Endothelial cell (in vitro differentiated cells): ENCODE results near the gene WDR1. TPM values are rescaled to one million over a fixed set of nuclear protein-coding genes. Genes with fewer than 3 reads are reported as not detected.

ENCODE experiments used
- DNase-seq: peaks from one replicate; pipeline ENCODE4 v3.0.0; 2021; ENCODE audit warnings: low spot score
- H3K27ac Mint-ChIP-seq: one replicate; pipeline ENCODE4 v1.8.0; 2021; ENCODE audit warnings: mixed read lengths, inconsistent platforms; ENCODE audit not compliant: unreplicated experiment
- H3K27me3 Mint-ChIP-seq: one replicate; pipeline ENCODE4 v1.8.0; 2021; ENCODE audit warnings: mild to moderate bottlenecking, moderate library complexity, mixed read lengths, inconsistent platforms; ENCODE audit not compliant: unreplicated experiment
- H3K36me3 Mint-ChIP-seq: one replicate; pipeline ENCODE4 v1.8.0; 2021; ENCODE audit warnings: mild to moderate bottlenecking, low read depth, mixed read lengths, inconsistent platforms; ENCODE audit not compliant: unreplicated experiment
- H3K4me1 Mint-ChIP-seq: one replicate; pipeline ENCODE4 v1.8.0; 2021; ENCODE audit warnings: mild to moderate bottlenecking, mixed read lengths, inconsistent platforms; ENCODE audit not compliant: unreplicated experiment
- H3K4me3 Mint-ChIP-seq: one replicate; pipeline ENCODE4 v1.8.0; 2021; ENCODE audit warnings: mild to moderate bottlenecking, mixed read lengths, inconsistent platforms; ENCODE audit not compliant: unreplicated experiment
- H3K9me3 Mint-ChIP-seq: one replicate; pipeline ENCODE4 v1.8.0; 2021; ENCODE audit warnings: mixed read lengths, inconsistent platforms; ENCODE audit not compliant: unreplicated experiment
- long read RNA-seq: library from polyadenylated mRNA; unstranded; transcript quantifications from one replicate; pipeline ENCODE4 v2.0.0, GENCODE V29; 2020; ENCODE audit not compliant: unreplicated experiment
- total RNA-seq: library from RNA; stranded (reverse); fragmentation: NEBNext Ultra II Directional; extraction: Animal tissue kit (Norgen Biotek cat#: 25700); gene quantifications from one replicate; pipeline ENCODE4 v1.2.1, GENCODE V29; 2021; ENCODE audit not compliant: unreplicated experiment
- TF ChIP-seq, protein P1 (sequence below): fragments of 200-600 bp; sonication (generic); IDR thresholded peaks from one replicate; pipeline ENCODE4 v1.5.0; 2021; ENCODE audit warnings: antibody characterized with exemption; ENCODE audit not compliant: unreplicated experiment

Gene WDR1, protein sequence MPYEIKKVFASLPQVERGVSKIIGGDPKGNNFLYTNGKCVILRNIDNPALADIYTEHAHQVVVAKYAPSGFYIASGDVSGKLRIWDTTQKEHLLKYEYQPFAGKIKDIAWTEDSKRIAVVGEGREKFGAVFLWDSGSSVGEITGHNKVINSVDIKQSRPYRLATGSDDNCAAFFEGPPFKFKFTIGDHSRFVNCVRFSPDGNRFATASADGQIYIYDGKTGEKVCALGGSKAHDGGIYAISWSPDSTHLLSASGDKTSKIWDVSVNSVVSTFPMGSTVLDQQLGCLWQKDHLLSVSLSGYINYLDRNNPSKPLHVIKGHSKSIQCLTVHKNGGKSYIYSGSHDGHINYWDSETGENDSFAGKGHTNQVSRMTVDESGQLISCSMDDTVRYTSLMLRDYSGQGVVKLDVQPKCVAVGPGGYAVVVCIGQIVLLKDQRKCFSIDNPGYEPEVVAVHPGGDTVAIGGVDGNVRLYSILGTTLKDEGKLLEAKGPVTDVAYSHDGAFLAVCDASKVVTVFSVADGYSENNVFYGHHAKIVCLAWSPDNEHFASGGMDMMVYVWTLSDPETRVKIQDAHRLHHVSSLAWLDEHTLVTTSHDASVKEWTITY
- total RNA-seq: 501 TPM
- long read RNA-seq, transcript WDR1-203 (15 exons, 3,142 nt): major isoform, 243 of 294 reads
- long read RNA-seq, transcript WDR1-202 (12 exons, 2,722 nt): minor isoform, 11 of 294 reads
- long read RNA-seq, partial matches to known transcripts: 23 of 294 reads
- long read RNA-seq, other reads (novel, unspliced or antisense): 17 of 294 reads

DNA sequence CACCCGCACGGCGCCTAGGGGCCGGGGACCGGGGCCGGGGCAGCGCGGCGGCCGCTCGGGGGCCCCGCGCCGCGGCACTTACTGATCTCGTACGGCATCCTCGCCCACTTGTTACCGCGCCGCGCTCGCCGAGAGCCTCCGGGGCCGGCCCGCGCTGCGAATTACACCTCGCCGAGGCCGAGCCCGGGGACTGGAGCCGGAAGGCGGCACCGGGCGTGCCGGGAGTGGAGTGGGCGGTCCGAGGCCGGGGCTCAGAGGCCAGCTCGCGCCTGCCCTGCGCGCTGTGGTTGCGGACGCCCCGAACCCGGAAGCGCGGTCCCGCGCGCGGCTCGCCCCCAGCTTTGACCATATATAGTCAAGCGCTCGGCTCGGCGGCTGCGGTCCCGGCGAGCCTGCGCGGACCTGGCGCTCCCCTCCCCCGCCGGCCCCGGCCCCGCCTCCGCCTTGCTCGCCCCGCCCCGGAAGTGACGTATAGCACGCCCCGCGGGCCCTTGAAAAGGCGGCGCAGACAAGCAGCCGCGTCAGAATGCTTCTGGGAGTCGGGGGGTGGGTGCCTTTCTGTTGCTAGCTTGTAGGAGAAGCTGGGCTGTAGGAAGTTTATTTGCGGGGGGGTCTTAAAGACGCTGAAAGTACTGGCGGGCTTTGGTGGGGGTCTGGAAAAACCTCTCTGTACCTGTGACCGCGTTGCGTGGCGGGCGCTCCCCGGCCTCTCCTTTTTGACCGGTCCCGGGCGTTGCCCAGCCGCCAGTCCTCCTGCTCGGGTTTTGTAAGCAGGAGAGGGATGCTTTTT, at the start of gene WDR1:
Gene WDR1, minus strand, starts transcription at position 231 of the 790 bp plus-strand sequence. Its CDS starts 133 bp downstream, at position 98.
- peak; percentile 98 for DNase-seq
- Mint-ChIP-seq H3K9me3 (no peaks in the 10 kb centered on the region), H3K27ac (peak within 1 kb of the TSS; percentile 99), H3K36me3 (peaks cover 47% of the 10 kb centered on the region), H3K27me3 (peaks cover 38% of the 10 kb centered on the region), H3K4me3 (peak within 1 kb of the TSS; percentile 97), H3K4me1 (peaks cover 63% of the 10 kb centered on the region)
- TF ChIP-seq, protein P1, sequence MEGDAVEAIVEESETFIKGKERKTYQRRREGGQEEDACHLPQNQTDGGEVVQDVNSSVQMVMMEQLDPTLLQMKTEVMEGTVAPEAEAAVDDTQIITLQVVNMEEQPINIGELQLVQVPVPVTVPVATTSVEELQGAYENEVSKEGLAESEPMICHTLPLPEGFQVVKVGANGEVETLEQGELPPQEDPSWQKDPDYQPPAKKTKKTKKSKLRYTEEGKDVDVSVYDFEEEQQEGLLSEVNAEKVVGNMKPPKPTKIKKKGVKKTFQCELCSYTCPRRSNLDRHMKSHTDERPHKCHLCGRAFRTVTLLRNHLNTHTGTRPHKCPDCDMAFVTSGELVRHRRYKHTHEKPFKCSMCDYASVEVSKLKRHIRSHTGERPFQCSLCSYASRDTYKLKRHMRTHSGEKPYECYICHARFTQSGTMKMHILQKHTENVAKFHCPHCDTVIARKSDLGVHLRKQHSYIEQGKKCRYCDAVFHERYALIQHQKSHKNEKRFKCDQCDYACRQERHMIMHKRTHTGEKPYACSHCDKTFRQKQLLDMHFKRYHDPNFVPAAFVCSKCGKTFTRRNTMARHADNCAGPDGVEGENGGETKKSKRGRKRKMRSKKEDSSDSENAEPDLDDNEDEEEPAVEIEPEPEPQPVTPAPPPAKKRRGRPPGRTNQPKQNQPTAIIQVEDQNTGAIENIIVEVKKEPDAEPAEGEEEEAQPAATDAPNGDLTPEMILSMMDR: no peak

DNA sequence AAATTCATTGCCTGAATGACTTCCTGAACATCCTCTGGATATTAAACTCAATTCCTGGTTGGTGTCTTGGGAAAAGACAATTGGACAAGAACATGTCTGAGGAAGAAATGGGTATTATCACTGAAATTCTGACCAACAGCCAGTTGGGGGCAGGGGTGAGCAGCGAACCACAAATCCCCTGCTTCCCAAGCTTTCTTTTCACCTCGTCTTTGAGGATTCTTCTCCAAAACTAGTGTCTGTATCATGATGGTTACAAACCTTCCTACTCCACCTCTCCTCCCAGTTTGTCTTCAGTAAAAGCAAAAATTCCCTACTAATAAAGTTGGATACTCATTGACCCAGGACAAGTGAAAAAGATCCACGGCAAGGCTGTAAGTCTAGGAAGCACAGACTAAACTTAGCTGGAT, 48.3 kb upstream of the WDR1 start:
- no peak overlapping the region for H3K27ac Mint-ChIP-seq
- H3K27me3 Mint-ChIP-seq: no peaks in the 10 kb centered on the region
- TF ChIP-seq, protein P1: peak; percentile 67
- H3K9me3 Mint-ChIP-seq: no peaks in the 10 kb centered on the region
- no peak overlapping the region for H3K4me3 Mint-ChIP-seq
- no peaks in the 10 kb centered on the region for H3K36me3 Mint-ChIP-seq
- DNase-seq: peak; percentile 66
- peaks cover 7% of the 10 kb centered on the region for H3K4me1 Mint-ChIP-seq

DNA sequence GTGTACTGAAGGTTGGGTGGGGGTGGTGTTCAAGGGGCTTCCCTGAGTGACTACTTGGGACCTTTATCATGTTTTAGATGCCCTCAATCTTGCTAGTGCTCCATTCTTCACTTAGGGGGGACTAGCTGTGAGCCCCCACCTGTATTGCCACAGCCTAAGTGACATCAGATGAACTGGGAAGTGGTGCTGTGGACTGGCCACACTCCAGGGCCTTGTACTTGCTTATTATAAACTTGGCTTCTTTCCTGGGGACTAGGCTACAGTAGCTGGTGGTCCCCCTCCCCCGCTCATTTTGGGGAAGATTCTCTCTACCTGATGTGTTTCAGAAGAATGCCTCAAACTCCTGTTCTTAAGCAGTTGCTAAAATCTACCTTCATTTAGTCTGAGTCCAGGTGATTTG, 46.7 kb upstream of the WDR1 start:
- Mint-ChIP-seq H3K4me3 (no peak overlapping the region), H3K27me3 (no peaks in the 10 kb centered on the region), H3K4me1 (peaks cover 7% of the 10 kb centered on the region), H3K36me3 (no peaks in the 10 kb centered on the region), H3K9me3 (no peaks in the 10 kb centered on the region), H3K27ac (no peak overlapping the region)
- DNase-seq: no peak
- TF ChIP-seq, protein P1: no peak

DNA sequence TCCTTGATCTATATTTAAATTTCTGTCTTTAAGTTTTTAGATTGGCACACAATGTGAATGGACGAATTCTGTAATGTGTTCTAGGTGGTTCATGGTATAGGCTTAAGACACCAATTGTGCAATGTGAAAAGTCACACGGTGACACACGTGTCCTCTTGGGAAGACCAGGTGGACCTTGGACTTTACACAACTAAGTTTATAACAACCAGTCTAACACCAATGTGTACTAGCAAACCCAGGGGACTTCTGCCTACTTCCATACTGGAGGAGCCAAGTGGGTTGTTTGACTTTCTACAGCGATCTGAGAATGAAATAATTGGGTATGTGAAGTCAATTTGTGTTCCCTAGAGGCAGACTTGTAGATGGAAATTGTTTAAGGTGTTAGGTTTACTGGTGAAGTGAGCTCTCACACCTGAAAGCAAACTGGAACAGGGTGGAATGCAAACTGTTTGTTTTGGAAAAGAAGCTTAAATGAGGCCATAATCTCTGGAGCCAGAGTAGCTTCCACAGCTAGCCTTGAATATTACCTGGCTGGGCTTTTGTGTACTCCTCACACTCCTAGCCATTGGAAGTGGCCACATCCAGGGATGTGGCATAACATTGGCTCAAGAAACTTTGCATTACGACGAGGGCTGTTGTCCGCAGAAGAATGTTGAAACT, 45.9 kb upstream of the WDR1 start:
- Mint-ChIP-seq H3K4me3 (no peak overlapping the region), H3K27ac (no peak overlapping the region), H3K27me3 (no peaks in the 10 kb centered on the region), H3K36me3 (no peaks in the 10 kb centered on the region), H3K4me1 (peaks cover under 1% of the 10 kb centered on the region), H3K9me3 (no peaks in the 10 kb centered on the region)
- DNase-seq: no peak
- TF ChIP-seq, protein P1: no peak
